ENCODE results near the gene DEPDC7.

The DEPDC7 gene

DNA sequence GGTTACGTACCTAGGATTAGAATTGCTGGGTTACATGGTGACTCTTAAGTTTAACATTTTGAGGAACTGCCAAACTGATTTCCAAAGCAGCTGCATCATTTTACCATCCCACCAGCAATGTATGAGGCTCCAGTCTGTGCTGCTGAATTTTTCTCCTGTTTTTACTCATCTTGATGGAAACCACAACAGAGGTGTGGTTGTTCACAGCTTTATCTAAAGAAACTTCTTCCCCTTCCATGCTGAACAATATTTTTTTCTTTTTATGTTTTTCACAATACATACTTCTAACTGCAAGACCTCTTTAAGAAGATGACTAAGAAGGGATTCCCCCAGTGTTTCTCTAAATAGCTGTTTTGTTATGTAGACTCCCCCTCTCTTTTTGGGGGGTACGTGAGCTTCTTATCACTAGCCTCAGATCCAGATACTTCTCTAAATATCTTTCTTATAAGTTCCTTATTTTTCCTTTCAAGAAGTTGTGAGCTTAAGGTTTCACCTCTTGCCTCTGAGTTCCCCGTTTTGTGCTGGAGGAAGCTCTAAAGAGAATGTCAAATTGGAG is 47.7 kb downstream of the DEPDC7 start:
- no peak for DNase-seq

DNA sequence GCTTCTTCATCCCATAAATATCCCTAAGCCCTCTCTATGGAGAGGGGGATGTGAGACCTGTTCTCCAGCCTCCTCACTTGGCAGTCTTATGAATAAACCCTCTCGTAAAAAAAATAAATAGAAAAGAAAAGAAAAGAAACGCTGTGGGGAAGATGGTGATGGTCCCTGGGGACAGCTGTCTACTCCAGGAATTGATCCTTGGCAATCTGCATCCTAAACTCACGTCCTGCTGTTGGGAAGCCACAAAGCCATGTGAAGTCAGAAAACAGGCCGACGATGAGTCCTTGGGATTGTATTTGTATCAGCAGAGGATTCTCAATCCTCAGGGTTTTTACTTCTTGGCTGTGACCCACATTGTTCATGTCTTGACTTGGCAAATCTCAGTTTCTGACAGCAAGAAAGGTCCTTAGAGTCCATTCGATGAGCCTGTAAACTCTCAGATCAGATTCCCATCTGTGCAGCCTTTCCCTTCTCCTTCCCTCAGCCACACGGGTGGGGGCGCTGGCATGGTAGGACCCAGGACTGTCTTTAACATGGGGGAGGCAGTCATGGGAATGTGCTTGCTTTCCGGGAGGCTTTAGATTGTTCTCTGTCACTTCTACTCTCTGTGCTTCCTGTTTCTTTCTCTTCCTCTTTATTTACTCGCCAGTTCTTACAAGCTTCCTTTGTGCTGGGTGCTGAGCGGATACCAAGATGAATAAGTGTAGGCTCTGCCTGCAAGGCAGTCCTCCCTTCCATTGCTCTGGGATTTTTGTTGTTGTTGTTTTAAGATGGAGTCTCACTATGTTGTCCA is 48.6 kb downstream of the DEPDC7 start:
- no peak for DNase-seq

DNA sequence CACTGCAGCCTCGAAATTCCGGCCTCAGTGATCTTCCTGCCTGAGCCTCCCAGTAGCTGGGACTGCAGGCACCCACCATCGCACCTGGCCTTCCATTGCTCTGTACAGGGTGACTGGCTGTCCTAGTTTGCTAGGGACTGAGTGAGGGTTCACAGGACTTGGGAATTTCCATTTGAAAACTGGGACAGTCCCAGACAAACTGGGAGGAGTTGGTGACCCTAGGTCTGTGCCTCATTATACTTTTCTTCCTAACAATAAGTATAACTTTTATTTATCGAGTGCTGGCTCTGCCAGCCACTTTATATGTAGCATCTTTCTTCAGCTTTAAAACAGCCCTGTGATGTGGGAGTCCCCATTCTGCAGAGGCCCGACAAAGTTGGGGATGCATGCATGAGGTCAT is 49.2 kb downstream of the DEPDC7 start:
- DNase-seq = no peak

DNA sequence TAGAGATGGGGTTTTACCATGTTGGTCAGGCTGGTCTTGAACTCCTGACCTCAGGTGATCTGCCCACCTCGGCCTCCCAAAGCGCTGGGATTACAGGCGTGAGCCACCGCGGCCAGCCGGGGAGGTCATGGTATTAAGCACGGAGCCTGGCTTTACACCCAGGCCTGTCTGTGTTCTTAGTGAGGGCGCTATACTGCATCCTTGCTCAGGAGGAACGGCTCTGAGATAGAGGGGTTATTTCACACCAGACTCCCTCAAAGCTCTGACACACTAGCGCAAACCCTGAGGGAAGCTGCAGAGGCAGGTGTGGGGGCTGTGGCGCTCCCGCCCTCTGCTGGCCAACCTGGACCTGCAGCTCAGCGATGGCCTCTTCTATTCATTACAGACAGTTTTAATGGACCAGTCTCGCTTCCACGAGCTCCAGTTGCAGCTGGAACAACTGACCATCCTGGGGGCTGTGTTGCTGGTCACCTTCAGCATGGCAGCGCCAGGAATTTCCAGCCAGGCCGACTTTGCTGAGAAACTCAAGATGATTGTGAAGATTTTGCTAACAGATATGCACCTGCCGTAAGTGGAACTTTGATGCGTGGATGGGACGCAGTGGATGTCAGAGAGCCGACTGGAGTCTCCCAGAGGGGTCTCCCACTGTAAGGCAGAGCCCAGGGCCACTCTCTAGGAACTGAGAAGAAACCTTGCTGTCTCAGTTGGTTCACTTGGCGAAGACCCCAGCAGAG is 49.9 kb downstream of the DEPDC7 start:
- peak; percentile 71 for DNase-seq

DNA sequence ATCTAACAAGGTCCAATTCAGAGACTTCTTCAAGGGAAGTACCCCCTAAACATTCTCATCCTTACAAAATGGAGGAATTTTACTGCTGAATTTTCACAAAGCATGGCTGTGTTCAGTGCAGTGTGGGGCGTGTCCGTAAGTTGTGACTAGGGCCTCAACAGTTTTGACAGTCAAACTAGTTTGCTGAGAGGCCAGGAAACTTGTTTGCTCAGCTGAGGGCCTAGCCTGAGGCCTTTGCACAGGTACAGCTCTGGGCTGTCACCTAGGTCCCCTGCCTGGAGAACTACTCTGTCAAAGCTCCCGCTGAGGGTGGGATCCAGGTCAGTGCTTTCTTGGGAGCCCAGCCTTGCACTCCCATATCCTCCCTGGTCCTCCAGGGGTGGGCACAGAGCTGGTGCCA is 51.6 kb downstream of the DEPDC7 start:
- no peak for DNase-seq

DNA sequence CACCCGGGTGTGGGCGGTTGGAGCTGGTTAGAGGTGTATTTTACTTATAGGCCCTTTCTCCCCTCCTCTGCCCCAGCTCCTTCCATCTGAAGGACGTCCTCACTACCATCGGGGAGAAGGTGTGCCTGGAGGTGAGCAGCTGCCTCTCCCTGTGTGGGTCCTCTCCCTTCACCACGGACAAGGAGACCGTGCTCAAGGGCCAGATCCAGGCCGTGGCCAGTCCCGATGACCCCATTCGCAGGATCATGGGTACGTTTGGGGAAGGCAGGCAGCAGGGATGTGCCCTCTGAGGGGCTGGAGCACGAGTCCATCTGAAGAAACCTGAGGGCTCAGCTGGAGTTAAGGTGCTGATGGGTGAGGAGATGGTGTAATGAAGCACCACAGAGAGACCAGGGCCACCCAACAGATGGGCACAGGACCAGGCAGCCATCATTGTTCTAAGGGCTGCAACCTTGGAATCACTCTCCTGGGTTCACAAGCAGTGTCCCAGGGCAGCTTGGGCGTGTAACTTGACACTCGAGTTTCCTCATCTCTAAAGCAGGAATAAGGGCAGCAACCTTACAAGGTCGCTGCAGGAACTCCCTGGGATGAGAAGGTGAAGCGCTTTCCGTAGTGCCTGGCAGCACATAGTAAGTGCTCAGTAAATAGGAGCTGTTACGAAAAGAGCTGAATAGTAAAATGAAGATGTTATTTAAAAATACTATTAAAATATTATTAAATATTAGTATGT is 53.1 kb downstream of the DEPDC7 start:
- no peak for DNase-seq

DNA sequence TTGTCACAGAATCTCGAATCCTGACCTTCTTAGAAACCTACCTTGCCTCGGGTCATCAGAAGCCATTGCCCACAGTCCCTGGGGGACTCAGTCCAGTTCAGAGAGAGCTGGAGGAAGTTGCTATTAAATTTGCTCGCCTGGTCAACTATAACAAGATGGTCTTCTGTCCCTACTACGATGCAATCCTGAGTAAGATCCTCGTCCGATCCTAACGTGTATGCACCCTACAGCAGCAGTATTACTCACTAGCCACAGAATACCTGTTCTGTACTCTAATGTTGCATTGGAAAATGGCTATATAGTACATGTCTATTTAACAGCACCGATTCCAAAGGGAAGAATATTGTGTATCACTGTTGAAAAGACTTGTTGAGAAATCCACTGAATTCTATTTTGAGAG is 56.8 kb downstream of the DEPDC7 start:
- no peak for DNase-seq

Data from stimulated activated CD4-positive, alpha-beta T cell treated with anti-CD3 and anti-CD28 coated beads, Interleukin-12 subunit alpha, Interleukin-12 subunit beta, amount 100 ng/mL, for 4 hours (primary cell).